Spleen (tissue), 11 donors: ENCODE measurements around the gene PPP3R2. TPM values are rescaled to one million over a fixed set of nuclear protein-coding genes. Genes with fewer than 3 reads are reported as not detected.

Experiments used
- DNase-seq: peaks from one replicate; pipeline ENCODE4 v3.0.0-alpha.2; 2020
- H3K27ac ChIP-seq, 8 donors: fragments of 200-600 bp; sonication (generic) in 7 of 8; 1 replicate in 4 of 8; 2 replicates in 4 of 8; pipeline versions ENCODE4 v1.5.0 to v1.8.0; 2016 to 2021; ENCODE audit warnings: inconsistent platforms in 4 of 8, mild to moderate bottlenecking in 4 of 8, moderate library complexity in 1 of 8
- H3K27me3 ChIP-seq, 7 donors: fragments of 200-600 bp; sonication (generic) in 6 of 7; replicated peaks in 1 of 7; 1 replicate in 4 of 7; 2 replicates in 3 of 7; pipeline versions ENCODE4 v1.5.0 to v1.8.0; 2016 to 2021; ENCODE audit warnings: inconsistent platforms in 3 of 7, mild to moderate bottlenecking in 1 of 7
- H3K36me3 ChIP-seq, 6 donors: fragments of 200-600 bp; sonication (generic) in 5 of 6; 1 replicate in 4 of 6; 2 replicates in 2 of 6; pipeline versions ENCODE4 v1.5.0 to v1.8.0; 2016 to 2021; ENCODE audit warnings: inconsistent platforms in 2 of 6
- H3K4me1 ChIP-seq, 6 donors: fragments of 200-600 bp; sonication (generic) in 5 of 6; 1 replicate in 3 of 6; 2 replicates in 3 of 6; pipeline versions ENCODE4 v1.5.0 to v1.8.0; 2016 to 2021; ENCODE audit warnings: inconsistent platforms in 3 of 6
- H3K4me3 ChIP-seq, 8 donors: fragments of 200-600 bp; sonication (generic) in 7 of 8; 1 replicate in 4 of 8; 2 replicates in 4 of 8; pipeline versions ENCODE4 v1.5.0 to v1.8.0; 2016 to 2021; ENCODE audit warnings: inconsistent platforms in 4 of 8, mild to moderate bottlenecking in 4 of 8, moderate library complexity in 2 of 8
- H3K9me3 ChIP-seq, 8 donors: fragments of 200-600 bp; sonication (generic) in 7 of 8; 1 replicate in 4 of 8; 2 replicates in 4 of 8; pipeline versions ENCODE4 v1.5.0 to v1.8.0; 2016 to 2021; ENCODE audit warnings: inconsistent platforms in 4 of 8
- POLR2A ChIP-seq, 3 donors: fragments of 450-650 bp; IDR thresholded peaks; one replicate each; pipeline ENCODE4 v1.5.1; 2017; ENCODE audit warnings: antibody characterized with exemption in 3 of 3, mild to moderate bottlenecking in 1 of 3
- POLR2AphosphoS5 ChIP-seq, 3 donors: sonication (generic); formaldehyde crosslinking; IDR thresholded peaks; one replicate each; pipeline ENCODE4 v1.5.1; 2017; ENCODE audit warnings: antibody characterized with exemption in 3 of 3
- WGBS, 5 donors: extraction: QIAGEN DNeasy Blood & Tissue Kit in 3 of 5; methylation state at CpG; one replicate each; pipeline versions ENCODE4 v1.1.5 to v1.1.7; 2013 to 2018; 5-methylcytosine and 5-hydroxymethylcytosine counted together
- intact Hi-C: fragments of 100-400 bp; cut with DNase I; formaldehyde crosslinking; loops from one replicate; pipeline ENCODE4 v1.15.0; 2023; ENCODE audit warnings: low total_unique reads
- polyA plus RNA-seq, 3 donors: library from polyadenylated mRNA; stranded (reverse); fragments of 200-250 nt; gene quantifications; one replicate each; pipeline ENCODE4 v1.2.1, GENCODE V29; 2013
- total RNA-seq, 7 donors: library from RNA; depleted of rRNA in 3 of 7; stranded (reverse); fragments of >200 nt in 3 of 7; fragmentation: NEBNext Ultra II Directional in 4 of 7; extraction: Animal tissue kit (Norgen Biotek cat#: 25700) in 4 of 7; gene quantifications; one replicate each; pipeline versions ENCODE4 v1.1.0 to v1.2.1, GENCODE V29; 2016 to 2021
- TF ChIP-seq, protein P1 (sequence below), 11 experiments: fragments of 200-600 bp in 7 of 11; fragments of 450-650 bp in 4 of 11; sonication (generic) in 4 of 11; IDR thresholded peaks in 8 of 11; conservative IDR thresholded peaks in 3 of 11; 1 replicate in 7 of 11; 2 replicates in 4 of 11; pipeline versions ENCODE4 v1.4.0 to v1.8.0; 2016 to 2021; ENCODE audit warnings: antibody characterized with exemption in 11 of 11, inconsistent platforms in 4 of 11, mild to moderate bottlenecking in 1 of 11
- donor health status: healthy with polysubstance abuse.
- donor health status: DM: no; HTN: no; CAD: no; lungs with moderate emphysema.
- donor health status: DM: no; HTN: no; CAD: no.
- donor health status: Bipolar disorder and iron deficiency.
- donor health status: healthy.
- donor health status: DM: no; HTN: no; CAD: no.
- donor health status: DM: yes; HTN: yes; CAD: no.

Gene PPP3R2
- total and polyA plus RNA-seq, 10 donors = 0.10 to 0.11 TPM; not detected in 8

DNA sequence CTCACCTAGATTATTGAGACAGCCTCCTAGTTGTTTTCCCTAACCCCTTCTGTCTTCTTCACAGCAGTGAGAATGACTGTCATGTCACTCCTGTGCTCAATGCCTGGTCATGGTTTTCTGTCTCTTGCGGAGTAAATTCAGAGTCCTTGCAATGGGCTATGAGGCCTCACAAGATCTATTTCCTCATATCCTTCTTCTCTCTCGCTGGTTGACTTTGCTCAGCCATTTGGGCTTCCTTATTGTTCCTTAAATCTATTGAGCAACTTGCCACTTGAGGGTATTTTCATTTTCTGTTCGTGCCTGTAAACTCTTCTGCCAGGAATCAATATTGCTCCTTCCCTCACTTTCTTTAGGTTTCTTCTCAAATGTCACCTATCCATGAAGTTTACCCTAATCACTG, 9.0 kb downstream of the PPP3R2 start:
- DNase-seq = no peak
- TF ChIP-seq, protein P1, sequence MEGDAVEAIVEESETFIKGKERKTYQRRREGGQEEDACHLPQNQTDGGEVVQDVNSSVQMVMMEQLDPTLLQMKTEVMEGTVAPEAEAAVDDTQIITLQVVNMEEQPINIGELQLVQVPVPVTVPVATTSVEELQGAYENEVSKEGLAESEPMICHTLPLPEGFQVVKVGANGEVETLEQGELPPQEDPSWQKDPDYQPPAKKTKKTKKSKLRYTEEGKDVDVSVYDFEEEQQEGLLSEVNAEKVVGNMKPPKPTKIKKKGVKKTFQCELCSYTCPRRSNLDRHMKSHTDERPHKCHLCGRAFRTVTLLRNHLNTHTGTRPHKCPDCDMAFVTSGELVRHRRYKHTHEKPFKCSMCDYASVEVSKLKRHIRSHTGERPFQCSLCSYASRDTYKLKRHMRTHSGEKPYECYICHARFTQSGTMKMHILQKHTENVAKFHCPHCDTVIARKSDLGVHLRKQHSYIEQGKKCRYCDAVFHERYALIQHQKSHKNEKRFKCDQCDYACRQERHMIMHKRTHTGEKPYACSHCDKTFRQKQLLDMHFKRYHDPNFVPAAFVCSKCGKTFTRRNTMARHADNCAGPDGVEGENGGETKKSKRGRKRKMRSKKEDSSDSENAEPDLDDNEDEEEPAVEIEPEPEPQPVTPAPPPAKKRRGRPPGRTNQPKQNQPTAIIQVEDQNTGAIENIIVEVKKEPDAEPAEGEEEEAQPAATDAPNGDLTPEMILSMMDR (IDR thresholded peaks at IDR 0.05 in 8 of 11, conservative IDR thresholded peaks at IDR 0.05 in 3 of 11) = no peak
- H3K4me1 ChIP-seq = no peaks in the 10 kb centered on the region
- H3K27me3 ChIP-seq = no peaks in the 10 kb centered on the region
- 26 to 65% (median 44%) methylated on average over 3 of the region's 3 CpGs for WGBS, 5 donors
- H3K36me3 ChIP-seq = no peaks in the 10 kb centered on the region
- H3K9me3 ChIP-seq = no peaks in the 10 kb centered on the region
- intact Hi-C loops = no loop called here
- H3K4me3 ChIP-seq = peak overlapping the region in 1 of 8 donors; percentile 29
- H3K27ac ChIP-seq = peak overlapping the region in 5 of 8 donors; percentile 13 to 77 (median 64)

DNA sequence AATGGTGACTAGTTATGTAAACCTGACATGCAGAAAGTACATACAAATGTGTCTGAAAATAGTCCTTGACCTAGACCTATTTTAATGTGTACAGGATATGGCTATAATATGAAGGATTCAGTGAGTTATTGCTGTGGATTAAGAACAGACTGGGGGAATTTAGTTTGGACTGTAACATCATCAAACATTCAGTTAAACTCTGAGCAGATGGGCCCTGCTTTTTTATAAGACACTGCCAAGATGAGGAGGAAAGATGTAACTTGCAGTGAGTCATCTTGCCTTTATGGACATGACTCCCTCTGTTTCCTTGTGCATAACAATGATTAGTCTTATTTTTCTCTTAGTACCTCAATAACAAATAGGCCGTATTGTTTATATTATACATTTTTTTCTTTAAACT, 12.2 kb downstream of the PPP3R2 start:
- Histone ChIP-seq H3K9me3 (no peaks in the 10 kb centered on the region), H3K4me3 (no peak overlapping the region), H3K4me1 (peaks cover 0 to 11% (median 0%) of the 10 kb centered on the region in 6 donors), H3K27me3 (no peaks in the 10 kb centered on the region), H3K27ac (no peak overlapping the region), H3K36me3 (no peaks in the 10 kb centered on the region)
- intact Hi-C loops = no loop called here
- DNase-seq = no peak
- 88 to 97% (median 92%) methylated on average over 1 of the region's 1 CpG for WGBS, 5 donors
- TF ChIP-seq POLR2A (IDR thresholded peaks at IDR 0.05) = no peak
- TF ChIP-seq, protein P1 (IDR thresholded peaks at IDR 0.05 in 8 of 11, conservative IDR thresholded peaks at IDR 0.05 in 3 of 11) = no peak
- no peak for TF ChIP-seq POLR2AphosphoS5 (IDR thresholded peaks at IDR 0.05)

DNA sequence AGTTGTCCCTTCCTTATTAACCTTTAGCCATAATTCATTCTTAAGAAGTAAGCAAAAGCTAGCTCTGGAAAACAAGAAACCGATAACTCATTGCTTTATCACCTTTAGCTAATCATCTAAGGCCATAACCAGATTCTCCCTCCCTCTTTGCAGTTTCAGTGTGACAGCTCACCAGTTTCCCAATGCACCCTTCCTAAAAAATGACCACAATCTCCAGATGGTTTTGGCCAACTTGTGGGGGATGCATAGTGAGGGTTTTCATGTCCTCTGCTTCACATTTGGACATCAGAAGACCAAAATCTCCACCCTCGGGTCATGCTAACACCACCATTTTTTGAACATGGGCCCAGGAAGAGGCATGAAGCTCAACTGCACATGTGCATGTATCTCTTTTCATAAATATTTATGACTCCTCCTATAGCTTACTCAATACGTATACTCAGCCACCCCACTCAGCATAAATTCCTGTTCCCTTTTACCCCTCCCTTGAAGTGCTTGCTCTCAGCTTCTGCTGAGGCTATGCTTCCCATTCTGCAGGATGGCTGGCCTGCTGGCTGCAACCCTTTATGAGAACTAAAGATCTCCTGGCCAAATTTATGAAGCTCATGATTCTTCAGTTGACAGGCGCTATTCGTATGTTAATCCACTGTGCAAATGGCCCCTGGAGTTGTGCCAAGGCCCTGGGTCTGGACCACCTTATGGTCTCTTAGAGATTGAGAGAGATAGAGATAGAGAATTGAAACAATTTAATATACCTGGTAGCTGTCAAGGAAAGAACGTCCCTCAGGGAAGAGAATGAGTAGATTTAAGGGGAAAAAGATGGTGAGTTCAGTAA, 14.8 kb downstream of the PPP3R2 start:
- TF ChIP-seq POLR2AphosphoS5 (IDR thresholded peaks at IDR 0.05) = no peak
- TF ChIP-seq, protein P1 (IDR thresholded peaks at IDR 0.05 in 8 of 11, conservative IDR thresholded peaks at IDR 0.05 in 3 of 11) = no peak
- TF ChIP-seq POLR2A (IDR thresholded peaks at IDR 0.05) = no peak
- no peaks in the 10 kb centered on the region for H3K27me3 ChIP-seq
- peak overlapping the region in 2 of 8 donors; percentile 10 to 26 for H3K27ac ChIP-seq
- intact Hi-C loops = no loop called here
- H3K9me3 ChIP-seq = no peaks in the 10 kb centered on the region
- no peak for DNase-seq
- peaks cover 0 to 11% (median 0%) of the 10 kb centered on the region in 6 donors for H3K4me1 ChIP-seq
- WGBS, 5 donors = 78 to 88% (median 84%) methylated on average over 6 of the region's 6 CpGs
- no peak overlapping the region for H3K4me3 ChIP-seq
- peaks cover 0 to 3% (median 0%) of the 10 kb centered on the region in 6 donors for H3K36me3 ChIP-seq

- WGBS, 5 donors = 67 to 69% (median 69%) methylated on average over 3 of the region's 3 CpGs
- Histone ChIP-seq H3K9me3 (no peaks in the 10 kb centered on the region), H3K4me3 (no peak overlapping the region), H3K4me1 (peaks cover 0 to 11% (median 0%) of the 10 kb centered on the region in 6 donors), H3K36me3 (peaks cover 0 to 5% (median 0%) of the 10 kb centered on the region in 6 donors), H3K27ac (peak overlapping the region in 1 of 8 donors; percentile 21), H3K27me3 (no peaks in the 10 kb centered on the region)
- TF ChIP-seq POLR2A (IDR thresholded peaks at IDR 0.05) (no peak), POLR2AphosphoS5 (IDR thresholded peaks at IDR 0.05) (no peak)
- TF ChIP-seq, protein P1 (IDR thresholded peaks at IDR 0.05 in 8 of 11, conservative IDR thresholded peaks at IDR 0.05 in 3 of 11) = no peak
- no peak for DNase-seq
- intact Hi-C loops = no loop called here
Measured at GRCh38 chr9:101578378-101578777, 16.4 kb downstream of the PPP3R2 start.
